Hepatocyte (in vitro differentiated cells): ENCODE data around the gene EPHA6. TPM values are rescaled to one million over a fixed set of nuclear protein-coding genes. Genes with fewer than 3 reads are reported as not detected.

Experiments used
- DNase-seq: peaks from one replicate; pipeline ENCODE4 v3.0.0-alpha.2; 2016; ENCODE audit warnings: low spot score
- H2AFZ ChIP-seq: fragments of 200-600 bp; sonication (generic); 2 replicates; pipeline ENCODE4 v1.6.0; 2016; ENCODE audit warnings: antibody characterized with exemption, mild to moderate bottlenecking
- H3K27ac ChIP-seq: fragments of 200-600 bp; sonication (generic); 2 replicates; pipeline ENCODE4 v1.5.1; 2016; ENCODE audit warnings: mild to moderate bottlenecking
- H3K27me3 ChIP-seq: fragments of 200-600 bp; sonication (generic); 2 replicates; pipeline ENCODE4 v1.6.1; 2016
- H3K36me3 ChIP-seq: fragments of 200-600 bp; sonication (generic); replicated peaks from 2 replicates; pipeline ENCODE4 v1.5.1; 2016; ENCODE audit warnings: low read depth; ENCODE audit not compliant: insufficient read depth
- H3K4me1 ChIP-seq: fragments of 200-600 bp; sonication (generic); 2 replicates; pipeline ENCODE4 v1.5.1; 2016; ENCODE audit warnings: mild to moderate bottlenecking, moderate library complexity; ENCODE audit not compliant: insufficient read depth
- H3K4me2 ChIP-seq: fragments of 200-600 bp; sonication (generic); 2 replicates; pipeline ENCODE4 v1.6.0; 2016
- H3K4me3 ChIP-seq: fragments of 200-600 bp; sonication (generic); 2 replicates; pipeline ENCODE4 v1.5.1; 2016; ENCODE audit warnings: mild to moderate bottlenecking
- H3K79me2 ChIP-seq: fragments of 200-600 bp; sonication (generic); 2 replicates; pipeline ENCODE4 v1.6.0; 2017; ENCODE audit warnings: mild to moderate bottlenecking
- H3K9me2 ChIP-seq: fragments of 200-600 bp; sonication (generic); replicated peaks from 2 replicates; pipeline ENCODE4 v1.6.0; 2017; ENCODE audit warnings: mild to moderate bottlenecking; ENCODE audit not compliant: insufficient read depth
- H3K9me3 ChIP-seq: fragments of 200-600 bp; sonication (generic); 2 replicates; pipeline ENCODE4 v1.5.1; 2016; ENCODE audit warnings: low read depth, mild to moderate bottlenecking
- H4K20me1 ChIP-seq: fragments of 200-600 bp; sonication (generic); 2 replicates; pipeline ENCODE4 v1.6.0; 2016; ENCODE audit warnings: mild to moderate bottlenecking; ENCODE audit not compliant: insufficient read depth, poor library complexity, severe bottlenecking
- CTCF ChIP-seq: fragments of 200-600 bp; sonication (generic); IDR thresholded peaks from 2 replicates; pipeline ENCODE4 v1.5.1; 2016; ENCODE audit warnings: antibody characterized with exemption, mild to moderate bottlenecking; ENCODE audit not compliant: poor library complexity
- EZH2 ChIP-seq: fragments of 200-600 bp; sonication (generic); IDR thresholded peaks from 2 replicates; pipeline ENCODE4 v1.6.1; 2016; ENCODE audit warnings: antibody characterized with exemption, mild to moderate bottlenecking, borderline replicate concordance
- EZH2phosphoT487 ChIP-seq: fragments of 200-600 bp; sonication (generic); IDR thresholded peaks from one replicate; pipeline ENCODE4 v1.6.1; 2018; ENCODE audit warnings: antibody characterized with exemption, mild to moderate bottlenecking, low read depth, moderate library complexity; ENCODE audit not compliant: unreplicated experiment, severe bottlenecking
- WGBS: methylation state at CpG from one replicate; pipeline ENCODE4 v1.1.6; 2016; ENCODE audit warnings: low lambda C conversion rate; ENCODE audit errors: missing lambda C conversion rate; 5-methylcytosine and 5-hydroxymethylcytosine counted together
- polyA plus RNA-seq: library from polyadenylated mRNA; unstranded; fragments of >200 nt; fragmentation: Nextera tagmentation; extraction: Ambion mirVana; gene quantifications from 2 replicates; pipeline ENCODE4 v1.2.1, GENCODE V29; 2016
- total RNA-seq: library from RNA; depleted of rRNA; stranded (reverse); fragments of >200 nt; gene quantifications from 2 replicates; pipeline ENCODE4 v1.2.3, GENCODE V29; 2014

The EPHA6 gene
- total and polyA plus RNA-seq, 2 experiments from 2014 or later: 3.4 to 16.7 TPM

- 83% methylated on average over 2 of the region's 2 CpGs for WGBS
Measured at GRCh38 chr3:97245201-97245910, 431.0 kb downstream of the EPHA6 start.

GRCh38 chr3:97256060-97256459 is 441.7 kb downstream of the EPHA6 start:
- no peaks in the 10 kb centered on the region for H4K20me1 ChIP-seq
- H3K27me3 ChIP-seq: no peaks in the 10 kb centered on the region
- no peak overlapping the region for H3K4me3 ChIP-seq
- H3K9me3 ChIP-seq: no peaks in the 10 kb centered on the region
- H3K27ac ChIP-seq: no peak overlapping the region
- no peaks in the 10 kb centered on the region for H3K9me2 ChIP-seq
- no peak overlapping the region for H3K4me2 ChIP-seq
- H3K4me1 ChIP-seq: no peaks in the 10 kb centered on the region
- H2AFZ ChIP-seq: no peak overlapping the region
- TF ChIP-seq EZH2phosphoT487 (no peak), CTCF (no peak), EZH2 (no peak)
- H3K36me3 ChIP-seq: no peaks in the 10 kb centered on the region
- DNase-seq: no peak
- H3K79me2 ChIP-seq: no peaks in the 10 kb centered on the region
- WGBS: 78% methylated on average over 2 of the region's 2 CpGs

More at GRCh38 chr3:97245201-97245910, 431.0 kb downstream of the EPHA6 start:
- Histone ChIP-seq H3K4me1 (no peaks in the 10 kb centered on the region), H3K27me3 (no peaks in the 10 kb centered on the region), H3K9me3 (no peaks in the 10 kb centered on the region), H3K9me2 (no peaks in the 10 kb centered on the region), H3K36me3 (no peaks in the 10 kb centered on the region), H3K4me3 (no peak overlapping the region), H3K27ac (no peak overlapping the region), H3K4me2 (no peak overlapping the region), H3K79me2 (no peaks in the 10 kb centered on the region), H2AFZ (no peak overlapping the region), H4K20me1 (no peaks in the 10 kb centered on the region)
- TF ChIP-seq EZH2 (no peak), CTCF (no peak), EZH2phosphoT487 (no peak)
- DNase-seq: no peak

DNA sequence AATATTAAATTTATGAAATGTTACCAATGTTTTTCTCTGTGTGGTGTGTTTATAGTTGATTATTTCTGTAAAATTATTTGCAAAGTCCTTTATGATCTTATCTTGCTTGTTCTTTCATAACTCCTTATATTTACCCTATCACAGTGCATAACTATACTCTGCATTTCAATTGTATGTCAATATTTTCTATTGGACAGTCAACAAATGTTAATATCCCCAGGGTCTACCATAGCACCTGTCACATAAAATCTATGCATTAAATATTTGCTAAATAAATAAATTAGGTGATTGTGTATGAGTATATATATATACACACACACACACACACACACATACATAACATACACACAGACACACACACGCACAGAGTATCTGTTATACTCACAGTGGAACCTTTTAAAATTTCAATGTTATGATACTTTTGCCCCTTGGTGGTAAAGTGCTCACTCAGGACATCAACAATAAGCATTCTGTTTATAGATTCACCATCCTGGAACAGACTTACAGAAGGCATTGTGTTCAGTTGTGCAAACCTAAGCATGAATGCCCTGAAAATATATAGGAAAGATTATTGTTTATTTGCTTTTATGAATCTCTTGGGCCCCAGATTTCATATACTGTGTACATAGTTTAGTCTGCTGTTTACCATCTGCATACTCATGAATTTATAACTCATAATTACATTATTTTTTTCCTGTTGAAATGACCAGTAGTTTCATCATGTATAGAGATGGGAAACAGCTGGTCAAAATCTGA is 443.7 kb downstream of the EPHA6 start:
- H3K79me2 ChIP-seq: no peaks in the 10 kb centered on the region
- no peaks in the 10 kb centered on the region for H3K27me3 ChIP-seq
- H3K9me3 ChIP-seq: no peaks in the 10 kb centered on the region
- no peaks in the 10 kb centered on the region for H3K4me1 ChIP-seq
- H3K27ac ChIP-seq: no peak overlapping the region
- no peak for TF ChIP-seq EZH2
- no peak for TF ChIP-seq EZH2phosphoT487
- H3K36me3 ChIP-seq: no peaks in the 10 kb centered on the region
- 93% methylated on average over 1 of the region's 1 CpG for WGBS
- no peak for DNase-seq
- no peaks in the 10 kb centered on the region for H3K9me2 ChIP-seq
- H3K4me3 ChIP-seq: no peak overlapping the region
- no peaks in the 10 kb centered on the region for H4K20me1 ChIP-seq
- no peak overlapping the region for H3K4me2 ChIP-seq
- no peak overlapping the region for H2AFZ ChIP-seq

DNA sequence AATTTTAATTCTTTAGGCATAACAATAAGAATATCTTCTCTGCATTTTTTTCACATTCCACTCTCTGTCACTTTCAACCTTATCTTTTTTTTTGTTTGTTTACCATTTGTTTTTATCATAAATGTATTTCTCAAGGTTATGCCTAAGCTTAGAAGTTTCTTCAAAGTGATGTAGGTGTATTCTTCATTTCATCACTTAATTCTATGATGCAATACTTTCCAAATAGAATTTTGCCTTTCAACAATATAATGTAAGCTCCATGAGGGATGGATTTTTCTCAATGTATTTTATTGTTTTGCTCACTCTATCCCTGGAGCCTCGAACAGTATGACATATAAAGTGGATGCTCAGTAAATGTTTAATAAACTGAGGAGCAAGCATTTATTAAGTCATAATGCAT is 444.9 kb downstream of the EPHA6 start:
- H3K79me2 ChIP-seq: no peaks in the 10 kb centered on the region
- no peak overlapping the region for H2AFZ ChIP-seq
- no peak for TF ChIP-seq CTCF
- TF ChIP-seq EZH2phosphoT487: no peak
- no peaks in the 10 kb centered on the region for H3K36me3 ChIP-seq
- no peaks in the 10 kb centered on the region for H3K4me1 ChIP-seq
- H3K27me3 ChIP-seq: no peaks in the 10 kb centered on the region
- H3K4me3 ChIP-seq: no peak overlapping the region
- no peak overlapping the region for H3K27ac ChIP-seq
- H4K20me1 ChIP-seq: no peaks in the 10 kb centered on the region
- no peaks in the 10 kb centered on the region for H3K9me3 ChIP-seq
- WGBS: 82% methylated on average over 1 of the region's 1 CpG
- no peak for DNase-seq
- H3K4me2 ChIP-seq: no peak overlapping the region
- H3K9me2 ChIP-seq: no peaks in the 10 kb centered on the region
